Tibial nerve (tissue), 3 donors: ENCODE measurements around the gene TTC21A.

ENCODE experiments used
- POLR2A ChIP-seq, 2 donors: fragments of 450-650 bp; IDR thresholded peaks; one replicate each; pipeline ENCODE4 v1.6.1; 2017; ENCODE audit warnings: antibody characterized with exemption in 2 of 2, mild to moderate bottlenecking in 2 of 2, moderate library complexity in 2 of 2
- TF ChIP-seq, protein P1 (sequence below), 5 experiments: fragments of 200-600 bp in 3 of 5; fragments of 450-650 bp in 2 of 5; sonication (generic) in 3 of 5; IDR thresholded peaks; one replicate each; pipeline ENCODE4 v1.5.1; 2016 to 2019; ENCODE audit warnings: antibody characterized with exemption in 5 of 5, mild to moderate bottlenecking in 3 of 5, moderate library complexity in 2 of 5

DNA sequence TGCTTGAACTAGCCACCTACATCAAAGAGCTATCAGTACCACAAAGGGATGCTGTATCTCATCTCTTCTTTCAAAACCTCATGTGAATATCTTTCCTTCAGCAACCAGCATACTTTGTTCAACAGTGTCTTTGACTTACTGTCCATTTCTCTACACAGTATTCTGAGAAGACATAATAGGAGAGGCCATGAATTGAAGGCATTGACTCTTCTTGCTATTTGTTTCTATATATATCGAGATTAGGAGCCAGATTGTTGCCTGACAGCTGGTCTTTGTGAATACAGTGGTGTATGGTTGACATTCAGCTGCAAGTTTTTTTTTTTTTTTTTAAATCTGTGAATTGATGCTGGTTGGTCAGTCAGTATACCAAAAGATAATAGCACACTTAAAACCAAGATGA, 58.0 kb downstream of the TTC21A start:
- TF ChIP-seq, protein P1, sequence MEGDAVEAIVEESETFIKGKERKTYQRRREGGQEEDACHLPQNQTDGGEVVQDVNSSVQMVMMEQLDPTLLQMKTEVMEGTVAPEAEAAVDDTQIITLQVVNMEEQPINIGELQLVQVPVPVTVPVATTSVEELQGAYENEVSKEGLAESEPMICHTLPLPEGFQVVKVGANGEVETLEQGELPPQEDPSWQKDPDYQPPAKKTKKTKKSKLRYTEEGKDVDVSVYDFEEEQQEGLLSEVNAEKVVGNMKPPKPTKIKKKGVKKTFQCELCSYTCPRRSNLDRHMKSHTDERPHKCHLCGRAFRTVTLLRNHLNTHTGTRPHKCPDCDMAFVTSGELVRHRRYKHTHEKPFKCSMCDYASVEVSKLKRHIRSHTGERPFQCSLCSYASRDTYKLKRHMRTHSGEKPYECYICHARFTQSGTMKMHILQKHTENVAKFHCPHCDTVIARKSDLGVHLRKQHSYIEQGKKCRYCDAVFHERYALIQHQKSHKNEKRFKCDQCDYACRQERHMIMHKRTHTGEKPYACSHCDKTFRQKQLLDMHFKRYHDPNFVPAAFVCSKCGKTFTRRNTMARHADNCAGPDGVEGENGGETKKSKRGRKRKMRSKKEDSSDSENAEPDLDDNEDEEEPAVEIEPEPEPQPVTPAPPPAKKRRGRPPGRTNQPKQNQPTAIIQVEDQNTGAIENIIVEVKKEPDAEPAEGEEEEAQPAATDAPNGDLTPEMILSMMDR (IDR thresholded peaks at IDR 0.05): no peak
- no peak for TF ChIP-seq POLR2A (IDR thresholded peaks at IDR 0.05)
